Measurements from ENCODE around the gene CLNK.

- TF ChIP-seq POLR2A (IDR thresholded peaks at IDR 0.05) (no peak), CTCF (IDR thresholded peaks at IDR 0.05) (no peak)
Measured at GRCh38 chr4:10582951-10583350, 101.6 kb downstream of the CLNK start.
